PC-3 (cell line): Measurements from ENCODE around the gene SH3D19. TPM values are rescaled to one million over a fixed set of nuclear protein-coding genes. Genes with fewer than 3 reads are reported as not detected.

Experiments
- ATAC-seq: fragments of 200-7000 bp; cut with Tn5 transposase; 2 replicates; pipeline ENCODE4 v1.9.1; 2020; ENCODE audit warnings: mild to moderate bottlenecking, moderate library complexity
- BruUV-seq: library from RNA; stranded (reverse); fragments of 400-500 nt; replicated peaks from 2 replicates; lab custom pipeline; 2021; lab: Mats Ljungman, UMichigan
- CTCF ChIA-PET: fragments of 300-600 bp; sonication (Branson Sonifier 250); formaldehyde crosslinking; loops from one replicate; lab custom pipeline; 2022; ENCODE audit warnings: antibody characterized with exemption; lab: Charles Lee
- POLR2A ChIA-PET: fragments of 300-600 bp; sonication (Branson Sonifier 250); formaldehyde crosslinking; loops from one replicate; lab custom pipeline; 2022; ENCODE audit warnings: antibody characterized with exemption; ENCODE audit not compliant: unreplicated experiment; lab: Charles Lee
- DNase-seq: peaks from one replicate; pipeline ENCODE4 v3.0.0-alpha.2; 2015
- H2AFZ ChIP-seq: fragments of 300-600 bp; sonication (generic); 2 replicates; pipeline ENCODE4 v1.6.0; 2016; ENCODE audit warnings: antibody characterized with exemption, low read length
- H3F3A ChIP-seq: fragments of 300-600 bp; sonication (generic); one replicate; pipeline ENCODE4 v1.6.0; 2017; ENCODE audit warnings: antibody characterized with exemption, low read length, control low read depth, mild to moderate bottlenecking; ENCODE audit not compliant: unreplicated experiment
- H3K27ac ChIP-seq: fragments of 300-600 bp; sonication (generic); 2 replicates; pipeline ENCODE4 v1.5.1; 2016; ENCODE audit warnings: mild to moderate bottlenecking, low read length
- H3K27me3 ChIP-seq: fragments of 300-600 bp; sonication (generic); 2 replicates; pipeline ENCODE4 v1.6.1; 2016; ENCODE audit warnings: low read length, mixed read lengths
- H3K36me3 ChIP-seq: fragments of 300-600 bp; sonication (generic); 2 replicates; pipeline ENCODE4 v1.6.1; 2016; ENCODE audit warnings: low read depth, mixed run types, low read length, mixed read lengths
- H3K4me1 ChIP-seq: fragments of 300-600 bp; sonication (generic); 2 replicates; pipeline ENCODE4 v1.5.1; 2016; ENCODE audit warnings: low read length; ENCODE audit not compliant: insufficient read depth
- H3K4me2 ChIP-seq: fragments of 300-600 bp; sonication (generic); 2 replicates; pipeline ENCODE4 v1.6.0; 2016; ENCODE audit warnings: low read length
- H3K4me3 ChIP-seq: fragments of 300-600 bp; sonication (generic); 2 replicates; pipeline ENCODE4 v1.5.1; 2016; ENCODE audit warnings: mild to moderate bottlenecking, low read length, mixed read lengths
- H3K79me2 ChIP-seq: fragments of 300-600 bp; sonication (generic); 2 replicates; pipeline ENCODE4 v1.6.1; 2017; ENCODE audit warnings: low read length, mixed read lengths
- H3K9ac ChIP-seq: fragments of 300-600 bp; sonication (generic); 2 replicates; pipeline ENCODE4 v1.6.0; 2016; ENCODE audit warnings: mild to moderate bottlenecking, low read length
- H3K9me2 ChIP-seq: fragments of 300-600 bp; sonication (generic); replicated peaks from 2 replicates; pipeline ENCODE4 v1.6.1; 2016; ENCODE audit warnings: mixed run types, low read length, mixed read lengths
- H3K9me3 ChIP-seq: fragments of 300-600 bp; sonication (generic); 2 replicates; pipeline ENCODE4 v1.6.1; 2016; ENCODE audit warnings: low read length, mixed read lengths
- H4K20me1 ChIP-seq: fragments of 300-600 bp; sonication (generic); 2 replicates; pipeline ENCODE4 v1.6.1; 2016; ENCODE audit warnings: low read length, mixed read lengths
- EZH2 ChIP-seq: fragments of 300-600 bp; sonication (generic); IDR thresholded peaks from one replicate; pipeline ENCODE4 v1.6.1; 2017; ENCODE audit warnings: antibody characterized with exemption, mild to moderate bottlenecking, low read length; ENCODE audit not compliant: unreplicated experiment
- EZH2phosphoT487 ChIP-seq: fragments of 300-600 bp; sonication (generic); IDR thresholded peaks from 2 replicates; pipeline ENCODE4 v1.6.1; 2018; ENCODE audit warnings: mild to moderate bottlenecking, antibody characterized with exemption, low read length, borderline replicate concordance
- intact Hi-C: fragments of 100-400 bp; cut with micrococcal nuclease; formaldehyde crosslinking; loops from 2 replicates; pipeline ENCODE4 v1.9.0; 2023
- total RNA-seq: library from RNA; depleted of rRNA; stranded (reverse); fragments of >200 nt; gene quantifications from 2 replicates; pipeline ENCODE4 v1.2.3, GENCODE V29; 2014
- TF ChIP-seq, protein P1 (sequence below): fragments of 300-600 bp; sonication (generic); conservative IDR thresholded peaks from 2 replicates; pipeline ENCODE4 v1.5.1; 2017; ENCODE audit warnings: antibody characterized with exemption, low read depth, mild to moderate bottlenecking, low read length

The SH3D19 gene
- total RNA-seq, 1 experiment from 2014 or later = 30.1 TPM

DNA sequence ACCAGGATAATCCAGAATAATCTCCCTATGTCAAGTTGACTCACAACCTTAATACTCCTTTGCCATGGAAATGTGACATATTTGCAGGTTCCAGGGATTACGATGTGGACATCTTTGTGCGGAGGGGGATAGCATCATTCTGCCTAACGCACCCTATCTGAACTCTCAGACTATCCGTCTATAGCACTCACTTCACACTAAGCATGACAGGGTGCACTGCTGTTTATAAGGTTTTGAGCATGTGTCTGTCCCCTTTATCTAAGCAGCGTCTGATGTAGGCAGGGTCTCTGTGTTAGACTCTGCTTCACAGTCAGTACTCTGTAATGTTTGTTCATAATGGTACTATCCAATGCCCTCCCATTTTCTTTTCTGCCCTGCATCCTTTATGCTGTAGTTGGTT, 91.8 kb downstream of the SH3D19 start:
- DNase-seq (no peak), ATAC-seq (no peak)
- Histone ChIP-seq H3K9me3 (no peaks in the 10 kb centered on the region), H3K4me2 (no peak overlapping the region), H4K20me1 (no peaks in the 10 kb centered on the region), H3K27ac (no peak overlapping the region), H3F3A (no peaks in the 10 kb centered on the region), H3K27me3 (no peaks in the 10 kb centered on the region), H3K4me1 (peaks cover 7% of the 10 kb centered on the region), H3K4me3 (no peak overlapping the region), H2AFZ (no peak overlapping the region), H3K9me2 (no peaks in the 10 kb centered on the region), H3K9ac (no peak overlapping the region), H3K36me3 (no peaks in the 10 kb centered on the region), H3K79me2 (0 out of 2 replicates have a peak, but pooled peaks cover 8% of the 10 kb centered on the region)
- intact Hi-C loops = no loop called here
- BruUV-seq = no TSS peak
- ChIA-PET CTCF (no interaction called here), POLR2A (no interaction called here)
- TF ChIP-seq, protein P1, sequence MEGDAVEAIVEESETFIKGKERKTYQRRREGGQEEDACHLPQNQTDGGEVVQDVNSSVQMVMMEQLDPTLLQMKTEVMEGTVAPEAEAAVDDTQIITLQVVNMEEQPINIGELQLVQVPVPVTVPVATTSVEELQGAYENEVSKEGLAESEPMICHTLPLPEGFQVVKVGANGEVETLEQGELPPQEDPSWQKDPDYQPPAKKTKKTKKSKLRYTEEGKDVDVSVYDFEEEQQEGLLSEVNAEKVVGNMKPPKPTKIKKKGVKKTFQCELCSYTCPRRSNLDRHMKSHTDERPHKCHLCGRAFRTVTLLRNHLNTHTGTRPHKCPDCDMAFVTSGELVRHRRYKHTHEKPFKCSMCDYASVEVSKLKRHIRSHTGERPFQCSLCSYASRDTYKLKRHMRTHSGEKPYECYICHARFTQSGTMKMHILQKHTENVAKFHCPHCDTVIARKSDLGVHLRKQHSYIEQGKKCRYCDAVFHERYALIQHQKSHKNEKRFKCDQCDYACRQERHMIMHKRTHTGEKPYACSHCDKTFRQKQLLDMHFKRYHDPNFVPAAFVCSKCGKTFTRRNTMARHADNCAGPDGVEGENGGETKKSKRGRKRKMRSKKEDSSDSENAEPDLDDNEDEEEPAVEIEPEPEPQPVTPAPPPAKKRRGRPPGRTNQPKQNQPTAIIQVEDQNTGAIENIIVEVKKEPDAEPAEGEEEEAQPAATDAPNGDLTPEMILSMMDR = no peak
- TF ChIP-seq EZH2phosphoT487 (no peak), EZH2 (no peak)

DNA sequence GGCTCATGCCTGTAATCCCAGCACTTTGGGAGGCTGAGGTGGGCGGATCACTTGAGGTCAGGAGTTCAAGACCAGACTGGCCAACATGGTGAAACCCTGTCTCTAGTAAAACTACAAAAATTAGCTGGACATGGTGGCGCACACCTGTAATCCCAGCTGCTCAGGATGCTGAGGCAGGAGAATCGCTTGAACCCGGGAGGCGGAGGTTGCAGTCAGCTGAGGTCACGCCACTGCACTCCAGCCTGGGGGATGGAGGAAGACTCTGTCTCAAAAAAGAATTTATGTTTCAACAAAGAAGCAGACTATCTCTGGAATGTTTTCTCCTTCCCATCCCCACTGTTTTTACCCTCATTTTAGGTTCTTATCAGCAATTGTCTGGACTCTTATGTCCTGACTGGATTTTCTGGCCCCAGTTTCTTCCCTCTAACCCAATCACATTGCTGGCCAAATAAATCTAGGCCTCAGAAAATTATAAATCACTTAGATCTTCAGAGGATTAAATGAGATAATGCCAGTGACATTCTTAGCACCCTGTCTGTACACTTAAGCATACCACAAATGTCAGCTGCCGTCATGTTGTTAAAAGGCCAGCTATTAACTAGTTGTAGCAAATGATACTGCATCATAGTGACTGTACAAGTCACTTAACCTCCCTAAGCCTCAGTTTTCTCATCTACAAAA, 93.3 kb downstream of the SH3D19 start:
- peaks cover 22% of the 10 kb centered on the region for H3K4me1 ChIP-seq
- POLR2A ChIA-PET = no interaction called here
- H3K9me2 ChIP-seq = no peaks in the 10 kb centered on the region
- H3K27ac ChIP-seq = no peak overlapping the region
- no peaks in the 10 kb centered on the region for H4K20me1 ChIP-seq
- peaks cover 16% of the 10 kb centered on the region; the same call in 1 of the 2 replicates for H3K79me2 ChIP-seq
- DNase-seq = no peak
- TF ChIP-seq, protein P1 = no peak
- no peak for TF ChIP-seq EZH2
- no peak for TF ChIP-seq EZH2phosphoT487
- no peak overlapping the region for H2AFZ ChIP-seq
- intact Hi-C loops = no loop called here
- H3K9ac ChIP-seq = no peak overlapping the region
- no peak overlapping the region for H3K4me2 ChIP-seq
- ATAC-seq = no peak
- no peaks in the 10 kb centered on the region for H3K36me3 ChIP-seq
- H3K27me3 ChIP-seq = no peaks in the 10 kb centered on the region
- no peak overlapping the region for H3K4me3 ChIP-seq
- CTCF ChIA-PET = no interaction called here
- no TSS peak for BruUV-seq
- no peaks in the 10 kb centered on the region for H3F3A ChIP-seq
- H3K9me3 ChIP-seq = no peaks in the 10 kb centered on the region
